BLaER1 (cell line): ENCODE data around the gene LZIC.
A peak's percentile ranks its signal among the peaks of the same experiment; 100 is the strongest.
"Not testable (repeated sequence)": the region's sequence is repeated elsewhere in the genome, so short reads cannot be mapped to it uniquely, and the experiment has no call there.

Experiments used
- H3K27ac ChIP-seq: shearing (Covaris generic); formaldehyde crosslinking; 2 replicates; pipeline ENCODE4 v1.8.1; 2022
- H3K27me3 ChIP-seq: shearing (Covaris generic); formaldehyde crosslinking; 2 replicates; pipeline ENCODE4 v1.8.1; 2022
- H3K36me3 ChIP-seq: shearing (Covaris generic); formaldehyde crosslinking; 2 replicates; pipeline ENCODE4 v1.8.1; 2022
- H3K4me1 ChIP-seq: shearing (Covaris generic); formaldehyde crosslinking; 2 replicates; pipeline ENCODE4 v1.8.1; 2022
- H3K4me2 ChIP-seq: shearing (Covaris generic); formaldehyde crosslinking; 2 replicates; pipeline ENCODE4 v1.8.1; 2022
- H3K4me3 ChIP-seq: shearing (Covaris generic); formaldehyde crosslinking; 2 replicates; pipeline ENCODE4 v1.8.1; 2022
- H3K9ac ChIP-seq: shearing (Covaris generic); formaldehyde crosslinking; 2 replicates; pipeline ENCODE4 v1.8.1; 2022
- H3K9me3 ChIP-seq: shearing (Covaris generic); formaldehyde crosslinking; 2 replicates; pipeline ENCODE4 v1.8.1; 2022
- H4K20me1 ChIP-seq: shearing (Covaris generic); formaldehyde crosslinking; 2 replicates; pipeline ENCODE4 v1.8.1; 2022
- Cebpa-rat ChIP-seq: shearing (Covaris generic); IDR thresholded peaks from 2 replicates; pipeline ENCODE4 v1.8.1; 2022

Gene LZIC

GRCh38 chr1:9942399-9942938 is 722 bp downstream of the LZIC start:
- peak overlapping the region; percentile 85 for H3K4me2 ChIP-seq
- H3K4me1 ChIP-seq, result peaks cover 14% of the 10 kb centered on the region
- peak overlapping the region; percentile 94 for H3K9ac ChIP-seq
- TF ChIP-seq Cebpa-rat, result no peak
- no peaks in the 10 kb centered on the region for H3K27me3 ChIP-seq
- peaks cover 27% of the 10 kb centered on the region for H3K36me3 ChIP-seq
- H3K27ac ChIP-seq, result peak overlapping the region; percentile 85
- H3K4me3 ChIP-seq, result peak overlapping the region; percentile 82
- H3K9me3 ChIP-seq, result no peaks in the 10 kb centered on the region
- no peaks in the 10 kb centered on the region for H4K20me1 ChIP-seq

GRCh38 chr1:9929431-9930385 is 13.5 kb downstream of the LZIC start:
- peaks cover 63% of the 10 kb centered on the region for H3K36me3 ChIP-seq
- H3K27me3 ChIP-seq, result no peaks in the 10 kb centered on the region
- TF ChIP-seq Cebpa-rat, result no peak
- no peaks in the 10 kb centered on the region for H3K9me3 ChIP-seq
- no peak overlapping the region for H3K9ac ChIP-seq
- peaks cover 8% of the 10 kb centered on the region; the same call in 1 of the 2 replicates for H3K4me1 ChIP-seq
- H3K4me3 ChIP-seq, result no peak overlapping the region
- no peak overlapping the region for H3K4me2 ChIP-seq
- no peak overlapping the region for H3K27ac ChIP-seq
- H4K20me1 ChIP-seq, result no peaks in the 10 kb centered on the region

GRCh38 chr1:9927259-9927658 is 15.9 kb downstream of the LZIC start:
- peaks cover 8% of the 10 kb centered on the region; the same call in 1 of the 2 replicates for H3K4me1 ChIP-seq
- no peaks in the 10 kb centered on the region for H3K9me3 ChIP-seq
- no peaks in the 10 kb centered on the region for H4K20me1 ChIP-seq
- H3K27me3 ChIP-seq, result no peaks in the 10 kb centered on the region
- H3K4me2 ChIP-seq, result no peak overlapping the region
- no peak for TF ChIP-seq Cebpa-rat
- H3K4me3 ChIP-seq, result no peak overlapping the region
- peaks cover 44% of the 10 kb centered on the region for H3K36me3 ChIP-seq
- no peak overlapping the region for H3K27ac ChIP-seq
- H3K9ac ChIP-seq, result no peak overlapping the region

GRCh38 chr1:9922342-9922741 is 20.8 kb downstream of the LZIC start:
- Histone ChIP-seq H3K4me1 (peaks cover 2% of the 10 kb centered on the region; the same call in 1 of the 2 replicates), H3K27me3 (no peaks in the 10 kb centered on the region), H3K27ac (no peak overlapping the region), H3K9me3 (no peaks in the 10 kb centered on the region), H4K20me1 (no peaks in the 10 kb centered on the region), H3K4me2 (no peak overlapping the region), H3K36me3 (no peaks in the 10 kb centered on the region), H3K9ac (no peak overlapping the region), H3K4me3 (no peak overlapping the region)
- TF ChIP-seq Cebpa-rat, result no peak

GRCh38 chr1:9920606-9921005 is 22.6 kb downstream of the LZIC start:
- no peak overlapping the region for H3K4me3 ChIP-seq
- H3K27me3 ChIP-seq, result no peaks in the 10 kb centered on the region
- H3K36me3 ChIP-seq, result no peaks in the 10 kb centered on the region
- no peaks in the 10 kb centered on the region for H3K4me1 ChIP-seq
- no peak overlapping the region for H3K9ac ChIP-seq
- TF ChIP-seq Cebpa-rat, result no peak
- H4K20me1 ChIP-seq, result no peaks in the 10 kb centered on the region
- H3K27ac ChIP-seq, result no peak overlapping the region
- no peaks in the 10 kb centered on the region for H3K9me3 ChIP-seq
- H3K4me2 ChIP-seq, result no peak overlapping the region

GRCh38 chr1:9917901-9918300 is 25.3 kb downstream of the LZIC start:
- H4K20me1 ChIP-seq, result no peaks in the 10 kb centered on the region
- H3K27me3 ChIP-seq, result no peaks in the 10 kb centered on the region
- no peak overlapping the region for H3K9ac ChIP-seq
- TF ChIP-seq Cebpa-rat, result no peak
- H3K36me3 ChIP-seq, result no peaks in the 10 kb centered on the region
- no peak overlapping the region for H3K4me2 ChIP-seq
- no peak overlapping the region for H3K4me3 ChIP-seq
- no peaks in the 10 kb centered on the region for H3K4me1 ChIP-seq
- no peak overlapping the region for H3K27ac ChIP-seq
- no peaks in the 10 kb centered on the region for H3K9me3 ChIP-seq

GRCh38 chr1:9917495-9917894 is 25.7 kb downstream of the LZIC start:
- H4K20me1 ChIP-seq, H3K9me3 ChIP-seq, H3K36me3 ChIP-seq, H3K4me1 ChIP-seq, H3K27ac ChIP-seq, H3K27me3 ChIP-seq, H3K4me2 ChIP-seq, H3K9ac ChIP-seq, H3K4me3 ChIP-seq: not testable (repeated sequence)

GRCh38 chr1:9916452-9916851 is 26.7 kb downstream of the LZIC start:
- Histone ChIP-seq H3K27ac (no peak overlapping the region), H3K9me3 (no peaks in the 10 kb centered on the region), H4K20me1 (no peaks in the 10 kb centered on the region), H3K36me3 (no peaks in the 10 kb centered on the region), H3K27me3 (no peaks in the 10 kb centered on the region), H3K9ac (no peak overlapping the region), H3K4me3 (no peak overlapping the region), H3K4me1 (peaks cover 4% of the 10 kb centered on the region), H3K4me2 (no peak overlapping the region)
- no peak for TF ChIP-seq Cebpa-rat

GRCh38 chr1:9914610-9914937 is 28.6 kb downstream of the LZIC start:
- Histone ChIP-seq H3K4me1 (peaks cover 11% of the 10 kb centered on the region), H3K9ac (no peak overlapping the region), H3K9me3 (no peaks in the 10 kb centered on the region), H3K4me3 (no peak overlapping the region), H3K27me3 (no peaks in the 10 kb centered on the region), H4K20me1 (no peaks in the 10 kb centered on the region), H3K36me3 (no peaks in the 10 kb centered on the region), H3K27ac (no peak overlapping the region), H3K4me2 (no peak overlapping the region)
- TF ChIP-seq Cebpa-rat, result no peak

GRCh38 chr1:9912264-9912936 is 30.8 kb downstream of the LZIC start:
- Histone ChIP-seq H3K27ac (no peak overlapping the region), H3K9ac (no peak overlapping the region), H3K9me3 (no peaks in the 10 kb centered on the region), H3K4me1 (peaks cover 24% of the 10 kb centered on the region), H3K27me3 (no peaks in the 10 kb centered on the region), H3K4me3 (no peak overlapping the region), H4K20me1 (peaks cover 10% of the 10 kb centered on the region; the same call in 1 of the 2 replicates), H3K4me2 (no peak overlapping the region), H3K36me3 (no peaks in the 10 kb centered on the region)
- TF ChIP-seq Cebpa-rat, result no peak
